ENCODE measurements around the gene DENND2A.

Gene DENND2A, protein sequence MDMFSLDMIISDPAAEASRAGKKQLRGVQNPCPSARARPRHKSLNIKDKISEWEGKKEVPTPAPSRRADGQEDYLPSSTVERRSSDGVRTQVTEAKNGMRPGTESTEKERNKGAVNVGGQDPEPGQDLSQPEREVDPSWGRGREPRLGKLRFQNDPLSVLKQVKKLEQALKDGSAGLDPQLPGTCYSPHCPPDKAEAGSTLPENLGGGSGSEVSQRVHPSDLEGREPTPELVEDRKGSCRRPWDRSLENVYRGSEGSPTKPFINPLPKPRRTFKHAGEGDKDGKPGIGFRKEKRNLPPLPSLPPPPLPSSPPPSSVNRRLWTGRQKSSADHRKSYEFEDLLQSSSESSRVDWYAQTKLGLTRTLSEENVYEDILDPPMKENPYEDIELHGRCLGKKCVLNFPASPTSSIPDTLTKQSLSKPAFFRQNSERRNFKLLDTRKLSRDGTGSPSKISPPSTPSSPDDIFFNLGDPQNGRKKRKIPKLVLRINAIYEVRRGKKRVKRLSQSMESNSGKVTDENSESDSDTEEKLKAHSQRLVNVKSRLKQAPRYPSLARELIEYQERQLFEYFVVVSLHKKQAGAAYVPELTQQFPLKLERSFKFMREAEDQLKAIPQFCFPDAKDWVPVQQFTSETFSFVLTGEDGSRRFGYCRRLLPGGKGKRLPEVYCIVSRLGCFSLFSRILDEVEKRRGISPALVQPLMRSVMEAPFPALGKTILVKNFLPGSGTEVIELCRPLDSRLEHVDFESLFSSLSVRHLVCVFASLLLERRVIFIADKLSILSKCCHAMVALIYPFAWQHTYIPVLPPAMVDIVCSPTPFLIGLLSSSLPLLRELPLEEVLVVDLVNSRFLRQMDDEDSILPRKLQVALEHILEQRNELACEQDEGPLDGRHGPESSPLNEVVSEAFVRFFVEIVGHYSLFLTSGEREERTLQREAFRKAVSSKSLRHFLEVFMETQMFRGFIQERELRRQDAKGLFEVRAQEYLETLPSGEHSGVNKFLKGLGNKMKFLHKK

DNA sequence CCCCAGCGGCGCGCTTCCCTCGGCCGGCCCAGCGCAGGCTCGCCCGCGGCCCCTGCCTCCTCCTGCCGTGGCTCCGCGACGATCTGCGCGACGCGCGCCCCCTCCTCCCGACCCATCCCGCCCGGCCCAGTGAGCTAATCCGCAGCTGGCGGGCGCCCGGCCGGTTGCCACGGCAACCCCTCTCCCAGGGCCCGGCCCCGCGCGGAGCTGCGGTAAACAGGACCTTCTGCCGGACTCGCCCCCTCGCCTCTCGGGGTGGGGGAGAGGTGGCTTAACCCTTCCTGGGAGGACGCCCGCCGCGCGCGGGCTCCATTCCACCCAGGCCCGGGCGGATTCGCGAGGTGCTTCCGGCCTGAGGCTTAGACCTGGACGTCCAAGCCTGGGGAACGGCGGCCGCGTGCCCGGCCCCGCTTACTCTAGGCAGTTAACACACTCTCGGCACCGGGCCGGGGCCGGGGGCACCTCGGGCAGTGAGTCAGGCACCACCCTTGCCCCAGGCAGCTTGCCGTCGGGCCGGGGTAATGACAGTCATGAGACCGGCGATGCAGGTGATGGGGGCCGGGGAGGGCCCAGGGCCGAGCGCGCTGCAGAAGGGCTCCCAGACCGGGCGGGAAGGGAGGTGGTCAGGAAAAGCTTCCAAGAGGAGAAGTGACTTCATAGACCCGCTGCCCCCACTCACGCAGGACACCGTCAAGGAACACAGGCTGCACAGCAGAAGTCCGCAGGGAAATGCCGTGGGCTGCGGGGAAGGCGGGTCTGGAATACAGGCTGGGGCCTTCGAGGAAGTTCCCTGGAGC is at the start of gene DENND2A:
TSS of gene DENND2A (minus strand) at position 87 of the 797 bp plus-strand sequence. CDS start 38,416 bp downstream, outside the sequence.
- H3K9ac ChIP-seq (ENCODE audit: low read length): peak within 1 kb of the TSS; percentile 83

DNA sequence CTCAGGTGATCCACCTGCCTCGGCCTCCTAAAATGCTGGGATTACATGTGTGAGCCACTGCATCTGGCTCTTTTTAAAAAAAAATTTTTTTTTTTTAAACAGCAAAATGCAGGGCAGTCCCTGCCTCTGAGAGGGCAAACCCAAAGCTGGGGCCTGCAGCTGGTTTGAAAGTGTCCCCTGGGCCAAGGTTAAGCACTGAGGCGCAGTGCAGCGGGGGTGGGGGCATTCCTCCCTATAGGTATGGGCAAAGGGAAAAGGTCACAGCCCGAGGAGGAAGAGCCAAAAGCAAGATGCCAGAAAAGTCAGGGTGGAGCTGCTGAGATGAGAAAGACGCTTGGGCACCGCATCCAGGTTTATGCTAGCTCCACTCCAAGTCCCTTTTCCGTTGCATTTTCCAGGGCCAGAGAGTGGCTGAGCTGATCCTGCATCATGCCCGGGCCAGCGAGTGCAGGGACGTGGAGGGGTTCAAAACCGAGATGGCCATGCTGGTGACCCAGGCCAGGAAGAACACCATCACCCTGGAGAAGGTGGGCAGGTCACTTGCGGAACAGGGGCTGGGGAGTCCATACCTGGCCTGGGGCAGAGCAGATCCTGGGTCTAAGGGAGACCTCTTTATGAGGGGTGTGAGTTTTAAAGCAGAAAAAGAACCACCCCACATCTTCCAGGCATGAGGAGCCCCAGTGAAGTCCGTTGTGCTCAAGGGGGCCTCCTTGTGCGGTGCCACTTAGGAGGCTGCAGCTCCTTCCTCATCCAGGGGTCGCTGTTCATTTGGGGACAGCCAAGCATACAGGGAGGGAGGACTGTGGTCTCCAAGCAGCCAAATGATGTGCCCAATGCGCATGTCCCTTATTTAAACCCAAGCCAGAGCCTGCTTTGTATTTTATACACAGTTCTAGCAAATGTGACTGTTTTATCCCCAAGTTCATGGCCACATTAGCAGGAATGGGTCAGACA is 48.9 kb upstream of the DENND2A start:
- Histone ChIP-seq H3K4me3 (ENCODE audit: low read length) (no peak overlapping the region), H3K9ac (ENCODE audit: low read length) (no peak overlapping the region), H3K4me1 (ENCODE audit: control insufficient read depth, insufficient read depth, low read length) (no peaks in the 10 kb centered on the region), H3K9me3 (ENCODE audit: control insufficient read depth, low read length) (no peaks in the 10 kb centered on the region), H3K27me3 (replicated peaks; ENCODE audit: control insufficient read depth, insufficient read depth, low read length) (no peaks in the 10 kb centered on the region), H3K36me3 (ENCODE audit: control insufficient read depth, insufficient read depth, low read length, severe bottlenecking) (peaks cover 37% of the 10 kb centered on the region)
- no peak for DNase-seq (ENCODE audit: low read depth)

More for the DNA sequence above, at the start of gene DENND2A:
- peak; percentile 84 for DNase-seq (ENCODE audit: low read depth)
- H3K36me3 ChIP-seq (ENCODE audit: control insufficient read depth, insufficient read depth, low read length, severe bottlenecking): no peaks in the 10 kb centered on the region
- no peaks in the 10 kb centered on the region for H3K9me3 ChIP-seq (ENCODE audit: control insufficient read depth, low read length)
- H3K27me3 ChIP-seq (replicated peaks; ENCODE audit: control insufficient read depth, insufficient read depth, low read length): no peaks in the 10 kb centered on the region
- peaks cover 38% of the 10 kb centered on the region for H3K4me1 ChIP-seq (ENCODE audit: control insufficient read depth, insufficient read depth, low read length)
- peak within 1 kb of the TSS; percentile 80 for H3K4me3 ChIP-seq (ENCODE audit: low read length)

DNA sequence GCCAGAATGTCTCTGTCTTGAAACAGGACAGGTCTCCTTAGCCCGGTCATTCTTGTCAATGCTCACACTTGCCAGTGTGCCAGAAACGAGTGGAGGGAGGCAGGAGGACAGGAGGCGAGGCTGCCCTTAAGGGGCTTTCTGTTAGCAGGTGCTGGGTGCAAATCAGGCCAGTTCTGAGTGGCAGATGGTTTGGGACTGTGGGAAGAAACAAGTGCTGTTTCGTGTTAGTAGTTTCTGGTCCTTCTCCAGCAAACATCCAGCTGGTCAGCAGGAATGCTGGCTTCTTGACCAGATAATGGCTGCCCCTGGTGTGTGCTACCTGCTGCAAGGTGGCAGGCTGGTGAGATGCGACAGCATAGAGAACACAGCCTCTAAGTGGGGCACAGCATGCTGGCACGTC is 47.7 kb upstream of the DENND2A start:
- Histone ChIP-seq H3K4me3 (ENCODE audit: low read length) (no peak overlapping the region), H3K36me3 (ENCODE audit: control insufficient read depth, insufficient read depth, low read length, severe bottlenecking) (peaks cover 47% of the 10 kb centered on the region), H3K27me3 (replicated peaks; ENCODE audit: control insufficient read depth, insufficient read depth, low read length) (no peaks in the 10 kb centered on the region)

DNA sequence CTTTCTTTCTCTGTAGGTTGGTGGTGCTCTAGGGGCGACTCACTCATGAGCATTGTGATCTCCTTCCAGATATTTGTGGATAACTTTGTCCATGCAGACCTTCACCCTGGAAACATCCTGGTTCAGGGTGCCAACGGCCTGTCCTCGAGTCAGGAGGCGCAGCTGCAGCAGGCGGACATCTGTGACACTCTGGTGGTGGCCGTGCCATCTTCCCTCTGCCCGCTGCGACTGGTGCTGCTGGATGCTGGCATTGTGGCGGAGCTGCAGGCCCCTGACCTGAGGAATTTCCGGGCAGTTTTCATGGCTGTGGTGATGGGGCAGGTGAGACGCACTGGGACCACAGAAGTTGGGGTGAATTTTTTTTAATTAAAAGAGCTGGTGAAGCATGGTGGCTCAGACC is 46.3 kb upstream of the DENND2A start:
- H3K4me1 ChIP-seq (ENCODE audit: control insufficient read depth, insufficient read depth, low read length): no peaks in the 10 kb centered on the region
- no peaks in the 10 kb centered on the region for H3K9me3 ChIP-seq (ENCODE audit: control insufficient read depth, low read length)
- no peak for DNase-seq (ENCODE audit: low read depth)

More for the DNA sequence above, 47.7 kb upstream of the DENND2A start:
- no peaks in the 10 kb centered on the region for H3K9me3 ChIP-seq (ENCODE audit: control insufficient read depth, low read length)
- H3K9ac ChIP-seq (ENCODE audit: low read length): no peak overlapping the region
- H3K4me1 ChIP-seq (ENCODE audit: control insufficient read depth, insufficient read depth, low read length): no peaks in the 10 kb centered on the region
- DNase-seq (ENCODE audit: low read depth): no peak

DNA sequence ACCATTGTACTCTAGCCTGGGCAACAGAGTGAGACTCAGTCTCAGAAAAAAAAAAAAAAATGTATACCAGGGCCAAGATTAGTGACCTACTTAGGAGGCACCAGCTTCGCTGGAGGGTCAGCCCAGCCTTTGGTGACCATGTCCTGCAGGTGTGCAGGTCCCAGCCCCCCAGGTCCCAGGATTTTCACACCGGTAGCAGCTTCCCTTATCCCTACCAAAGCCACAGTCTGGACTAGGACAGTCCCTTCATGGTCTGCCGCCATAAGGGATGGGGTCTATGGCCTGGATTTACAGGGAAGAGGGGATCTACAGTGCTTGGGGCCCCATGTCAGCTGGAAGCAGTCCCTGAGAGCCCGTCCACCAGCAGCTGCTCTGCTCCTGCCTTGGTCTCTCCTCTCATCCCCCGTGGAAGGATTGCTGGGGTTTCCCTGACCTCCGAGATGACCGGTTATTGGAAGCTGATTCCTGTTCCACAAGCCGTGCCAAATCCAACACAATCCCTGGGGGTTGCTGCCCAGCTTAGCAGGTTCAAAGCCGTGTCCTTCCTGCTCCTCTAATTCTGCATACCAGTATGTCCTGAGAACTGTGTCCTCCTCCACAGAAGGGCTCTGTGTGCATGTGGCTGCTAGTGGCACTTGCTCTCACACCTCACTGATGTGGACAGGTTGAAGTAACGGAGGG is 44.9 kb upstream of the DENND2A start:
- Histone ChIP-seq H3K27me3 (replicated peaks; ENCODE audit: control insufficient read depth, insufficient read depth, low read length) (no peaks in the 10 kb centered on the region), H3K4me1 (ENCODE audit: control insufficient read depth, insufficient read depth, low read length) (no peaks in the 10 kb centered on the region), H3K36me3 (ENCODE audit: control insufficient read depth, insufficient read depth, low read length, severe bottlenecking) (peaks cover 44% of the 10 kb centered on the region), H3K4me3 (ENCODE audit: low read length) (no peak overlapping the region), H3K9me3 (ENCODE audit: control insufficient read depth, low read length) (no peaks in the 10 kb centered on the region), H3K9ac (ENCODE audit: low read length) (no peak overlapping the region)
- DNase-seq (ENCODE audit: low read depth): no peak

More for the DNA sequence above, 46.3 kb upstream of the DENND2A start:
- Histone ChIP-seq H3K9ac (ENCODE audit: low read length) (no peak overlapping the region), H3K4me3 (ENCODE audit: low read length) (no peak overlapping the region), H3K27me3 (replicated peaks; ENCODE audit: control insufficient read depth, insufficient read depth, low read length) (no peaks in the 10 kb centered on the region), H3K36me3 (ENCODE audit: control insufficient read depth, insufficient read depth, low read length, severe bottlenecking) (peaks cover 47% of the 10 kb centered on the region)

DNA sequence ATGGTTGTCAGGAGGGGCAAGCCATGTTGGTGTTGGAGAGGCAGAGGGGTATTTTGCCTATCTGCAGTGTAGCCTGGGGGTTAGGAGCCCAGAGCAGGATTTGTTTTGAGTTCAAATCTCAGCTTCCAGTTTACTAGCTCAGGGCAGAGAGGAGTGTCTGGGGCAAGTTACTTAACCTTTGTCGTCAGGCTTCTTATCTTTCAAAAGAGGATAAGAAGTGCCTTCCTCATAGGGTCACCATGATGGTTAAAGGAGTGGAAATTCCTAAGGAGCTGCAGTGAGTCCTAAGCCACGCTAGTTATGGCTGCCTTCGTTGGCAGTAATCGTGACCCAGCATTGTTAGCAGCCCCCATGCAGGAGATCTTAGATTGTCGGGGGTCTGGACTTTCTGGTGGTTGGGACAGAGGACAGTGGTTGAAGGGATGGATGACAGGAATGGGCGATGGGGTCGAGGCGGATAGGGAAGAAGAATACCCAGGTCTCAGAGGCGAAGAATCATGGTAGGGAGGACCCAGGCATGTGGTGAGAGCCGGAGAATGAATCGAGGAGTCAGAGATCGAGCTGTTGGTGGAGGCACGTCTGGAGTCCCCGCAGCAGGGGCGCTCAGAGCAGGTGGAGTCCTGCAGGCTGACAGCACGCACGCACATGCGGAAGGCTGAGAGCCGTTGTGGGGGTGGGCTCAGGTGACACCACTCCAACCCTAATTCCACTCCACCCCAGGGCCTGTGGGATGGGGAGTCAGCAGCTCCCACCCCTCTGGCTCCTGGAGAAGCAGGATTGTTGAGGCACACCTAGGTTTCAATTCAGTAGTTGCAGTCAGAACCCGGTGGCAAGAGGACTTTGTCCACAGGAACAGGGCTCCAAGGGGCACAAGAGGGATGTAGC is 43.7 kb upstream of the DENND2A start:
- Histone ChIP-seq H3K9me3 (ENCODE audit: control insufficient read depth, low read length) (no peaks in the 10 kb centered on the region), H3K27me3 (replicated peaks; ENCODE audit: control insufficient read depth, insufficient read depth, low read length) (no peaks in the 10 kb centered on the region), H3K36me3 (ENCODE audit: control insufficient read depth, insufficient read depth, low read length, severe bottlenecking) (peaks cover 42% of the 10 kb centered on the region), H3K4me1 (ENCODE audit: control insufficient read depth, insufficient read depth, low read length) (no peaks in the 10 kb centered on the region), H3K4me3 (ENCODE audit: low read length) (no peak overlapping the region), H3K9ac (ENCODE audit: low read length) (no peak overlapping the region)
- DNase-seq (ENCODE audit: low read depth): no peak

DNA sequence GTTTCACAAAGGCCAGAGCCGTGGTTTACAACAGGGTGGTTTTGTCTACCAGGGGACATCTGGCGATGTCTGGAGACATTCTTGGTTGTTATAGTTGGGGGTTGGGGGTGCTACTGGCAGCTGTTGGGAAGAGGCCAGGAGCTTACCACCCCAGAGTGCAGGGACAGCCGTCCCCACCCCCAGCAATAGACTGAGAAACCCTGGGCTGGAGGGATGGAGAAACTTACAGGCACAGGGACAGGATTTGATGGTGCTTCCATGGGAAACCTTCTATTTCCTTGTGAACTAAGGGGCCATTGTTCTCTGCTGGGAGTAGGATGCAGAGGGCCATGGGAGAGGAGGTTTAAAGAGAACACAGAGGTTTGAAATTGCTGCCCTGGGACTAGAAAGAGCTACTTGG is 43.0 kb upstream of the DENND2A start:
- no peaks in the 10 kb centered on the region for H3K4me1 ChIP-seq (ENCODE audit: control insufficient read depth, insufficient read depth, low read length)
- H3K9me3 ChIP-seq (ENCODE audit: control insufficient read depth, low read length): no peaks in the 10 kb centered on the region
- no peaks in the 10 kb centered on the region for H3K27me3 ChIP-seq (replicated peaks; ENCODE audit: control insufficient read depth, insufficient read depth, low read length)
- no peak for DNase-seq (ENCODE audit: low read depth)
- peaks cover 46% of the 10 kb centered on the region for H3K36me3 ChIP-seq (ENCODE audit: control insufficient read depth, insufficient read depth, low read length, severe bottlenecking)
- no peak overlapping the region for H3K4me3 ChIP-seq (ENCODE audit: low read length)
- no peak overlapping the region for H3K9ac ChIP-seq (ENCODE audit: low read length)

DNA sequence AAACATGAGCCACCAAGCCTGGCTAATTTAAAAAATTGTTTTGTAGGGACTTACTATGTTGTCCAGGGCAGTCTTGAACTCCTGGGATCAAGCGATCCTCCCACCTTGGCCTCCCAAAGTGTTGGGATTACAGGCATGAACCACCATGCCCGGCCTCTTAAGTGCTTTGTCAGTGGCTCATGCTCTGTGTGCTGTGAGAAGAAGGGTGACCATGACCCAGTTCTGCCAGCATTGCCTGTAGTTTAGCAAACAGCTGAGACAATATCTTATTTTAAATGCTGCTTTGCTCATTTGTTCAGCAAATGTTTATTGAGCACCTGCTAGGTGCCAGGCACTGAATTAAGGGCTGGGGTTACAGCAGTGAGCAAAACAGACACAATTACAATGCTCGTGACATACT is 41.2 kb upstream of the DENND2A start:
- Histone ChIP-seq H3K36me3 (ENCODE audit: control insufficient read depth, insufficient read depth, low read length, severe bottlenecking) (peaks cover 39% of the 10 kb centered on the region), H3K9me3 (ENCODE audit: control insufficient read depth, low read length) (no peaks in the 10 kb centered on the region), H3K9ac (ENCODE audit: low read length) (no peak overlapping the region), H3K27me3 (replicated peaks; ENCODE audit: control insufficient read depth, insufficient read depth, low read length) (no peaks in the 10 kb centered on the region), H3K4me3 (ENCODE audit: low read length) (no peak overlapping the region), H3K4me1 (ENCODE audit: control insufficient read depth, insufficient read depth, low read length) (no peaks in the 10 kb centered on the region)
- no peak for DNase-seq (ENCODE audit: low read depth)

DNA sequence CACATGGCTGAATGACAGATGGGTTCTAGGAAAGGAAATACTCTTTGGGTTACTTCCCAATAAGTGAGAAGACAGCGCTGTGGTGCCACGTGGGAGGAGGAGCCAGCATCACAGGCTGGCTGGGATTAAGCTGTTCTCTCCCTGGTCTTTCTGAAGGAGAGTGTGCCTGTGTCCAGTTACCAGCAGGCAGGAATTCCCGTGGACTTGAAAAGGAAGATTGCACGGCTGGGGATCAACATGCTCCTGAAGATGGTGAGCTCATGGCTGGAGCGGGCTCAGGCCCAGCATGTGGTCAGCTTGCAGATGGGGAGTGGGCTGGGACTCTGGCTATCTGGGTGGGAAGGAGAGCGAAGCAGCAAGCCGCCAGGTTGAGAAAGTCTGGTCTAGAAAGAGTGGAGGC is 40.3 kb upstream of the DENND2A start:
- no peak overlapping the region for H3K4me3 ChIP-seq (ENCODE audit: low read length)
- no peaks in the 10 kb centered on the region for H3K9me3 ChIP-seq (ENCODE audit: control insufficient read depth, low read length)
- H3K36me3 ChIP-seq (ENCODE audit: control insufficient read depth, insufficient read depth, low read length, severe bottlenecking): peaks cover 41% of the 10 kb centered on the region
- no peak overlapping the region for H3K9ac ChIP-seq (ENCODE audit: low read length)
- DNase-seq (ENCODE audit: low read depth): no peak
- H3K4me1 ChIP-seq (ENCODE audit: control insufficient read depth, insufficient read depth, low read length): peaks cover under 1% of the 10 kb centered on the region
- no peaks in the 10 kb centered on the region for H3K27me3 ChIP-seq (replicated peaks; ENCODE audit: control insufficient read depth, insufficient read depth, low read length)

Data from adipocyte (in vitro differentiated cells).